Activated CD8-positive, alpha-beta memory T cell treated with anti-CD3 and anti-CD28 coated beads, Interleukin-2, amount 50 U/mL, for 4 hours (primary cell): ENCODE measurements around the gene SMIM26.
A peak's percentile ranks its signal among the peaks of the same experiment; 100 is the strongest.

Experiments
- DNase-seq: peaks from one replicate; pipeline ENCODE4 v3.0.0-alpha.2; 2020

SMIM26 gene

DNA sequence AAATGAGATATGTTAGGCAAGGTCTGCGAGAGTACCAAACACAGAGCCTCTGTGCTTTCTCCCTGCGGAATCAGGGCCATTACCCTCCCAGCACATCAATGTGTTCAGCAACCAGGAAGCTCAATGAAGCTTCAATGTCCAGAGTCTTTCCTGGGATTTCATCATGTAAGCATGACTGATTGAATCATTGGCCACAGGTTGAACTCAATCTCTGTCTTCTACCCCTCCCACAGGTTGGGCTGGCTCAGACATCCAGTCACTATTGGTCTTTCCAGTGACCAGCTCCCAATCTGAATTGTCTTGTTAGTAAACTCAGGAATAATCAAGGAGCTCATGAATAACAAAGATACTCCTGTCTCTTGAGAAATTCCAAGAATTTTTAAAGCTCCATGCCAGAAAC lies 17.9 kb downstream of the SMIM26 start:
- no peak for DNase-seq

DNA sequence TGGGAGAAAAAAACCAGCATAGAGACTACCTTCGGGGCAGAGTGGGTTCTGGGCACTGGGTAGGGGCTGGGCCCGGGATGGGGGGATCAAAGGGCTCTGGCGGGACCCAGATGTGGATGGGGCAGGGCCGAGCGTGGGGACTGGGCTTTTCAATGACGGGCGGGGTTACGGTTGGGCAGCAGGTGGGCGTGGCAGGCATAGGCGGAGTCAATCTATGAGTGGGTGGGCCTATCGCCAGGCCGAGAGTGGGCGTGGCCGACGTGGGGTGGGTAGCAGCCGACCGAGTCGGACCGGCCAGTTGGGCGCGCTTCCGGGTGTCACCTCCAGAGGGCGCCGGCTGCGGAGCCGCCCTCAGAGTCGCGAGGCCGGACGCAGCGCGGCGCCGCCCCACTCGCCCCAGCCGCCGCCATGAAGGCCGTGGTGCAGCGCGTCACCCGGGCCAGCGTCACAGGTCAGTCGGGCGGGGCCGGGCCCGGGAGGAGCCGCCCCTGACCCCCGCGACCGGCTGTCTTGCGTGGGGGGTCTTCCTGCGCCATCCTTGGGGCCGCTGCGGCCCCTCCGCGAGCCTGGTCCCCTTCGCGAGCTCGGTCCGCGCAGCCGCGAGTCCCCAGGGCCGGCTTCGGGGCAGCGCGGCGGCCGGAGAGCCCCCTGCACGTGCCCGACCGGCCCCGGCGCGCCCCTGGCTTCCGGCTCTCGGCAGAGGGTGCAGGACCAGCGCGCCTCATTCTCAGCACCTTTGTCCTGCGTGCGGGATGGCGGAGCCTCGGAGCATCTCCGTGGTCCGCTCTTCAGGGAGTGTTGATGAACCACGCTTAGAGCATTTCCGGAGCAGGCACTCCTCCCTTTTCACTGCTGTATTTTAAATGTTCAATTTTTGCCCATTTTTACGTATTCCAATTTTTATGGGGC lies 20.7 kb downstream of the SMIM26 start, which contains the start of gene DTD1:
TSS of gene DTD1 (plus strand) at position 390 of the 909 bp plus-strand sequence. CDS start at position 409, 19 bp downstream.
- peak; percentile 80 for DNase-seq

DNA sequence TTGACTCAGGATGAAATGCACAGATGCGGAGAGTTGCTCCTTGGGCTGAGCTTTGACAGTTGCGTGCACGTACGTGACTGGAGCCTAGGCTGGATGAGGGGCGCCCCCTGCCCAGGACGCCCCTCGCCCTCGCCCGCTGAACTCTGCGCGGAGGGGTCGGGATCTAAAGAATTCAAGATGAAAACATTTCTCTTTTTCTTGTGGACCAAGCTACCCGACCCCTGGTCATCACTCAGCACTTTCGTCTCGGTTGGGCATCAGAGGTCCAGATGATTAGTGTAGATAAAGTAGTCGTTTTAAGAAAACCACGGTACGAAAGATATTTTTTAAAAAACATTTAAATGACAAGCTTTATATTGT lies 21.3 kb downstream of the SMIM26 start:
- DNase-seq = no peak

DNA sequence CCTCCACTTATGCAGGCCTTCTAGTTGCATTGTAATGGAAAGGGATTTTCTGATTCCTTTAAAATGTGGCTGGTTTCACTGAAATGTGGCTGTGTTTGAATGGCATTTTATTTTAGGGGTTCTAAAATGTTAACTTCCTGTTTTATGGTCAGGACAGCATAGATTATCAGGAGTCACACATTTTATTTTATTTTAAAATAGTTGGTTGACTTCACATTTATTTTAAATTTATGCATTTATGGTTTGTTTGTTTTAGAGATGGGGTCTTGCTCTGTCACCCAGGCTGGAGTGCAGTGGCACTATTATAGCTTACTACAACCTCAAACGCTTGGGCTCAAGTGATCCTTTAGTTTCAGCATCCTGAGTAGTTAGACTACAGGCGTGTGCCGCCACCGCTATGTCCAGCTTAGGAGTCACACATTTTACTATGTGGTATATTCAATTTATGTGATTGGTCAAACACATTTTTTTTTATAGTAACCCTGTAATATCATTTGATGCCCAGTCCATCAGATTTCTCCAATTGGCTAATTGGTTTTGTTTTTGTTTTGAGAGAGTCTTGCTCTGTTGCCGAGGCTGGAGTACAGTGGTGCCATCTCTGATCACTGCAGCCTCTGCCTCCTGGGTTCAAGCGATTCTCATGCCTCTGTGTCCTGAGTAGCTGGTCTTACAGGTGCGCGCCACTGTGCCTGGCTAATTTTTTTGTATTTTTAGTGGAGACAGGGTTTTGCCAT lies 22.9 kb downstream of the SMIM26 start:
- no peak for DNase-seq

DNA sequence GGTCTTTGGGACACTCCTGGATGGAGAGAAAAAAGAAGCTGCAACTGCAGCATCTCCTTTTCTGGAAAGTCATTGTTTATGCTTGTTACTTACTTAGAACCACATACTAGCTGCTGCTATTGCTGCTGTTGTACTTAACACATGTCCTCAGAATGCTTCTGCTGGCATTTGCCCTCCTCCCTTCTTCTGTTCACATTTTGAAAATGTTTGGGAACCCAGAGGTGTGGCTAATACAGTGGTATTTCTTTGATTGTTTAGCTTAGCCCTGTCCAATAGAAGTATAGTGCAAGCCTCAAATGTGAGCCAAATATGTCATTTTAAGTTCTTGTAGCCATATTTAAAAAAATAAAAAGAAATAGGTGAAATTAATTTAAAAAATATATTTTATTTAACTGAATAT lies 29.0 kb downstream of the SMIM26 start:
- no peak for DNase-seq

DNA sequence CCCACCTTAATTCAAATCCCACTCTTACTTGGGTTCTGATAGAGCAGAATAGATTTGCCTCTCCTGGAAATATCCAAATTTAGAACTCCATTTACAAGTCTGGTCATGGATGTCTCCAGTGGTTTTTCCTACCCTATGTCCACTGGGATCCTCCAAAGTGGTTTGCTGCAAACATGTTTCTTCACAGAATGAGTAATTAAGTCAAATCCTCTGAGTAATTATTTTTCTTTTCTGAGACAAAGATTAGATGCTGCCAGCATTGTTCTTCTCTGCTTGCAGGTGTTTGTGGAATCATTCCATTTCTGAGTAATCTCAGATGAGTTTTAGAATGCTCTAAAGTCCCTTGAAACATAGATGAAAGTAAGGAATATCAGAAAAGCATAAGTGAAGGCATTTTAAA lies 42.5 kb downstream of the SMIM26 start:
- DNase-seq = no peak

DNA sequence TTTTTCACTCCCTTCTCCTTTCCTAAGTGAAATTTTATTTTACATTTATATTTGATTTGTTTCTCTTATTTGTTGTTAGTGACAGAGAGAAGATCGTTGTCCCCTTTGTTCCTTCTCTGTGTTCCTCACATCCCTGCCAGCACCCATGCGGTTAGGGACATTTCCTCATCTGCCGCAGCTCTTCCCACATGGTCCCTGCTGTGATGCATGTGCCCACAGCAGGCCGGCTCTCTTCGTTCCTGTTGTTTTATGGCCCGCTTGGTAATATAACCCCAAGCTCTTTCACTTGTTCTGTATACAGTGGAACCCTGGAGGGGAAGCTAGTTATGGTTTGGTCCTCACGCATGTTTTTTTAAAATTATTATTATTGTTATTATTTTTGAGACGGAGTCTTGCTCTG lies 44.3 kb downstream of the SMIM26 start:
- DNase-seq = no peak

DNA sequence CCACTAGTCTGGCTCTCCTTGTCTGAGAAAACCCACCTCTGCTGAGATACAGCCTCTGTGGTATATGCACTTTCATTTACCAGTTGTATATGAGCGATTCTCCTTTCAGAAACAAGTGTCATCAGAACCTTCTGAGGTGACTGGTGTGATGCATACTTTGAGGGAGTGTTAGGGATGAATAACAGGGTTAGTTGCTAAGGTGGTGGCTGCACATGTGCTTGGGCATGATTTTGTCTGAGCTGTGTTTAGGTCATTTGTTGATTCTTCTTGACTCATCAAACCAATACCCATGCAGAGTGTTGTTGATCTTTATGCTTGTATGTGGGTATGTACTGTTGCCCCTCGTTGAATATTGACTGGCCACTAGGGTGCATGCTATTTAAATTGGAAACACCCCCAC lies 46.3 kb downstream of the SMIM26 start:
- DNase-seq = no peak

DNA sequence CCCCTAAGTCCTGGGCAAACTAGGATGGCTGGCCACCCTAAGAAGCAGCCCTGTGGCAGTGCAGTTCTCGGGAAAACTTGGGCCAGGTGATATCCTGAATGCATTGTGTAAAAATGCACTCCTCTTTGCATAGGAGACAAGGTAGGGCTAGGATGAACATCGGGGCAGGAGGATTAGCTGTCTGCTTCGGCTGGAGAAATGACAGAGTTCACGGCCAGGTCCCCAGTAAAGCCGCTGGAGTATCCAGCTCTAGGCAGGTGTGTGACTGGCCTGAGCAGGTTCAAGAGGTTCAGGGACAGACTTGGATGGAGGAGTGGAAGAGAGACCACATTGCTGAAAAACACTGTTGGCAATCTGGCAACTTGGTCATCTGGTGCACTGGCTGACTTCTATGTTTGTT lies 47.0 kb downstream of the SMIM26 start:
- DNase-seq = no peak

DNA sequence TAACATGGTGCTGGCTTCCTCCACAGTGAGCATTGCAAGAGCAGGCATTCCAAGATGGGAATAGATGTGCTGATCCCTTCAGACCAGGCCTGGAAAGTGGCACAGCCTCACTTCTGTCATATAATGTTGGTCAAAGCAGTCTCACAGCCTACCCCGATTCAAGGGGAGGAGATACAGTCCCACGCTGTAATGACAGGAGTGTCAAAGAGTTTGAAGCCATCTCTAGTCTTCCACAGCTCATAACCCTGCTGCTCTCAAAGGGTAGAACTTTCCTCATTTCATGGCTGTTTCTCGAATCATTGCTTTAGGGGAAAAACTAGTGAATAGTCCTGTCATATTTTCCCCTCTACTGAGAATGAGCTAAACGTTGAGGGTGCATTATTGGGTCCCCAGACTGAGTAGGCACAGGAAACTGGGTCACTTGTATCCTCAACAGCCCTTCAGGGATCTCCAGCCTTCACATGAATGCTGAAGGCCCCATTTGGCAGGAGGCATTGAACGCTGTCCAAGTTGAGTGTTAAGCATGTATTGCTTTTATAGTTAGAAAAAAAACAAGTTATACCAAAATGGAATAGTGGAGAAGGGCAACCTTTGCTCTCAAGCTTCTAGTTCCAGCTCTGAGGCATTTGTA lies 47.9 kb downstream of the SMIM26 start:
- no peak for DNase-seq
